Subcutaneous abdominal adipose tissue (tissue), 5 donors: ENCODE results near the gene LAMC3.

ENCODE experiments used
- H3K27ac ChIP-seq: one replicate; pipeline ENCODE4 v1.7.0; 2013; ENCODE audit warnings: low read depth, mild to moderate bottlenecking, inconsistent platforms, low read length, moderate library complexity
- H3K27me3 ChIP-seq, 5 donors: one replicate each; pipeline ENCODE4 v1.7.0; 2013; ENCODE audit warnings: low read length in 5 of 5, inconsistent platforms in 1 of 5; ENCODE audit not compliant: control insufficient read depth in 5 of 5, insufficient read depth in 4 of 5
- H3K36me3 ChIP-seq, 5 donors: one replicate each; pipeline ENCODE4 v1.7.0; 2013; ENCODE audit warnings: low read length in 5 of 5; ENCODE audit not compliant: control insufficient read depth in 5 of 5, insufficient read depth in 5 of 5
- H3K4me1 ChIP-seq, 5 donors: one replicate each; pipeline ENCODE4 v1.7.0; 2013; ENCODE audit warnings: low read length in 5 of 5, mild to moderate bottlenecking in 3 of 5, moderate library complexity in 1 of 5; ENCODE audit not compliant: control insufficient read depth in 5 of 5, insufficient read depth in 5 of 5
- H3K4me3 ChIP-seq, 5 donors: one replicate each; pipeline ENCODE4 v1.7.0; 2013; ENCODE audit warnings: low read length in 5 of 5, low read depth in 1 of 5
- H3K9ac ChIP-seq, 5 donors: one replicate each; pipeline ENCODE4 v1.7.0; 2013; ENCODE audit warnings: low read length in 5 of 5, mild to moderate bottlenecking in 4 of 5, moderate library complexity in 3 of 5
- H3K9me3 ChIP-seq, 5 donors: one replicate each; pipeline ENCODE4 v1.7.0; 2013; ENCODE audit warnings: low read length in 5 of 5; ENCODE audit not compliant: control insufficient read depth in 5 of 5
- donor health status: healthy.
- donor health status: healthy.
- donor health status: healthy.
- donor health status: healthy.
- donor health status: healthy.

Gene LAMC3

DNA sequence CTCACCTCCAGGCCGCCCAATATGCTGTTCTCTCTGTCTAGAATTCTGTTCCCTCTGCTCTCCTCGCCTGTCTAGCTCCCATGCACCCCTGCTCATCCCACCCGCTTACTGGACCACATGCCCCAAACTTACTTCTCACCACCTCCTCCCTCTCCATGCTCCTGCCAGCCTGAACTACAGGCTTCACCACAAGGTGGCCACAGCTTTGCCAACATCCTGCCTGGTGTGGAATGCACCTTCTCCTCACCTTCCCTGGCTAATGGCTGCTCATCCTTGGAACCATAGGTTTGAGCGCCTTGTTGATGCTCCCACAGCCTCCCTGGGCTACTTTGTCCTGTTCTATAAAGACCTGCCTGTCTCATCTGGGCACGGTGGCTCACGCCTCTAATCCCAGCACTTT lies 9.6 kb downstream of the LAMC3 start:
- Histone ChIP-seq H3K27ac (no peak overlapping the region), H3K9ac (no peak overlapping the region), H3K9me3 (peaks cover 5 to 9% (median 8%) of the 10 kb centered on the region in 5 donors), H3K4me1 (peaks cover 0 to 3% (median 0%) of the 10 kb centered on the region in 5 donors), H3K27me3 (peaks cover 10 to 33% (median 15%) of the 10 kb centered on the region in 5 donors), H3K4me3 (no peak overlapping the region), H3K36me3 (no peaks in the 10 kb centered on the region)

DNA sequence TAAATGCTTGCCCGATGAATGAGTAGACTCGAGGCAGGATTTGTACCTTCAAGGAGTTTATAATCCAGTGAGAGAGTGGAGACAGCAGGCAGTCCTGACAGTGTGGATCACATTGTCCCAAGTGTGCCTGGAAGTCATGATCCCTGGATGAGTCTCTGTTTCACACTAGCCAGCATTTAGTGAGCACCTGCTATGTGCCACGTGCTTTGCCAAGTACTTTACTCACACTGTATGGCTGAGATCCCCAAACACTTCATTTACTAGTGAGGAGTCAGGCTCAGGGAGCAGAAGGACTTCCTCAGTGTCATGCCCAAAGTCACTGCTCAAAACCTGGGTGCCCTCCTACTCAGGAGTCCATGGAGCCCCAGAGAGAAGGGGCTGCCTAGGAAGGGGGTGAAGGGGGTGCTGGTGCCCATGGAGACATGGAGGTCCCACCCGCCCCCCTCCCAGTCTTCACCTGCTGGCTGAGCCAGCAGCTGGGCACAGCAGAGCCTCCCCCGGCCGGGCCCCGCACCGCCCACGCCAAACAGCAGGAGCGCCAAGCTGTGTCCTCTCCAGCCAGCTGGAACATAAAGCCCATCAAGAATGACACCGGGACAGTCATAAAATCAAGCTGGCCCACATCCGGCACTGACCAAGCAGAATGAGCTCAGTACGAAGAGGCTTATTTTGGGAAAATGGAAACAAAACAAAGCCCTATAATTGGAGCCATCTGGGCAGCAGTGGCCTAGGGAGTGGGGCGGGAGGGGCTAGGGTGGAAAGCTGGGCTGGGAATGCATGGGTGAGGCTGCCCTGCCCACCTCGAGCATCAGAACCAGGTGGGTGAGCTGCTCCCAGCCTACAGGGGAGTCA lies 10.6 kb downstream of the LAMC3 start:
- no peak overlapping the region for H3K4me3 ChIP-seq
- H3K27ac ChIP-seq, result no peak overlapping the region

DNA sequence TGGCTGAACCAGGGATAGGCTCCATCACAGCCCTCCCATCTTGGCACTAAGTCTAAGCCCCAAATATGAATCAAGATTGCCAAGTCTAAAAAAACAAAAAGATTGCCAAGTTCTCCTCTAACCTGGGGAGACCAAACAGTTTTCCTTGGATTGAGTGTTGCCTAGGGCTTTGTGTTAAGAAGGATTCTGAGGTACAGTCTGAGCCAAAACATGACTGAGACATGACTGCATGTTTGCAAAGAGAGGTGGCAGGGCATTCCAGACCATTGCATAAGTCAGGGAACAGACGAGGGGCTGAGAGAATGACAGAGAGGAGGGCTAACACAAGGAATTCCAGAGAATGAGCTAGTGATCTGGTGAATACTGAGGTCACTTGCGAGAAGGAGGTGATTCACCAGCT lies 11.4 kb downstream of the LAMC3 start:
- Histone ChIP-seq H3K36me3 (no peaks in the 10 kb centered on the region), H3K9ac (no peak overlapping the region), H3K4me1 (no peaks in the 10 kb centered on the region), H3K27ac (no peak overlapping the region), H3K27me3 (peaks cover 5 to 21% (median 12%) of the 10 kb centered on the region in 5 donors), H3K4me3 (no peak overlapping the region), H3K9me3 (peaks cover 5 to 9% (median 8%) of the 10 kb centered on the region in 5 donors)

More for the DNA sequence above, 10.6 kb downstream of the LAMC3 start:
- Histone ChIP-seq H3K36me3 (no peaks in the 10 kb centered on the region), H3K27me3 (peaks cover 5 to 26% (median 13%) of the 10 kb centered on the region in 5 donors), H3K4me1 (no peaks in the 10 kb centered on the region), H3K9ac (no peak overlapping the region), H3K9me3 (peaks cover 5 to 9% (median 8%) of the 10 kb centered on the region in 5 donors)

DNA sequence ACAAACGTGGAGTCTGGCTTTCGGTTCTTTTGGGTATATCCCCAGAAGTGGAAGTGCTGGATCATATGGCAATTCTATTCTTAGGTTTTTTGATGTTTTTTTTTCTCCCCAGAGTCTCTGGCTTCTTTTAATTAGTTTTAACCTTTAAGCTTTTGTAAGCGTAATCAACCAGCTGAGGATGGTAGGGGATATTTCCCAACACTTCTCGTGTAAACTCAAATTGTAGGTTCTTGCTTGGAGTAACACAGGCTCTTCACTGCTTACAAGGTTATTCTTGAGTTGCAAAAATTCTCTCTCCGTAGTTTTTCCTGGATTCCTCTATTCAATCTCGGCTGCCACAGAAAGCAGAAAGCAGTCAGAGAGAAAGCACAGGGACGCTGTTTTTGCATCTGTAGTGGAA lies 11.9 kb downstream of the LAMC3 start:
- Histone ChIP-seq H3K9ac (no peak overlapping the region), H3K27me3 (peaks cover 5 to 21% (median 12%) of the 10 kb centered on the region in 5 donors), H3K9me3 (peaks cover 5 to 9% (median 8%) of the 10 kb centered on the region in 5 donors), H3K27ac (no peak overlapping the region), H3K4me3 (no peak overlapping the region), H3K4me1 (no peaks in the 10 kb centered on the region), H3K36me3 (no peaks in the 10 kb centered on the region)

DNA sequence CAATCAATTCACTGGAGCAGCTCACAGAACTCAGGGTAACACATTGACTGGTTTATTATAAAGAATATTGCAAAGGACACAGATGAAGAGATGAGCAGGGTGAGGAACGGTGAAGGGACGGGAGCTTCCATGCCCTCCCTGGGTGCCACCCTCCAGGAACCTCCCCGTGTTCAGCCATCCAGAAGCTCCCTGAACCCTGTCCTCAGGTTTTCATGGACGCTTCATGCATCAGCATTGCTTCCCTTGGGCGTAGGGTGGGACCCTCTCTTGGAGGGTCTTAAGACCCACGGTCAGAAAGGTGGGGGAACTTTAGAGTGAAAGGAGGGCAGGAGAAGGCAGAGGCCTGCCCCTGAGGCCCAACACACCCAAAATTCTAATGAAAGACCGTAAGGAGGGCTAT lies 12.8 kb downstream of the LAMC3 start:
- peaks cover 5 to 9% (median 8%) of the 10 kb centered on the region in 5 donors for H3K9me3 ChIP-seq
- H3K27me3 ChIP-seq, result peaks cover 5 to 18% (median 11%) of the 10 kb centered on the region in 5 donors
- H3K4me3 ChIP-seq, result no peak overlapping the region
- no peak overlapping the region for H3K27ac ChIP-seq
- no peak overlapping the region for H3K9ac ChIP-seq
- no peaks in the 10 kb centered on the region for H3K4me1 ChIP-seq
- H3K36me3 ChIP-seq, result no peaks in the 10 kb centered on the region

DNA sequence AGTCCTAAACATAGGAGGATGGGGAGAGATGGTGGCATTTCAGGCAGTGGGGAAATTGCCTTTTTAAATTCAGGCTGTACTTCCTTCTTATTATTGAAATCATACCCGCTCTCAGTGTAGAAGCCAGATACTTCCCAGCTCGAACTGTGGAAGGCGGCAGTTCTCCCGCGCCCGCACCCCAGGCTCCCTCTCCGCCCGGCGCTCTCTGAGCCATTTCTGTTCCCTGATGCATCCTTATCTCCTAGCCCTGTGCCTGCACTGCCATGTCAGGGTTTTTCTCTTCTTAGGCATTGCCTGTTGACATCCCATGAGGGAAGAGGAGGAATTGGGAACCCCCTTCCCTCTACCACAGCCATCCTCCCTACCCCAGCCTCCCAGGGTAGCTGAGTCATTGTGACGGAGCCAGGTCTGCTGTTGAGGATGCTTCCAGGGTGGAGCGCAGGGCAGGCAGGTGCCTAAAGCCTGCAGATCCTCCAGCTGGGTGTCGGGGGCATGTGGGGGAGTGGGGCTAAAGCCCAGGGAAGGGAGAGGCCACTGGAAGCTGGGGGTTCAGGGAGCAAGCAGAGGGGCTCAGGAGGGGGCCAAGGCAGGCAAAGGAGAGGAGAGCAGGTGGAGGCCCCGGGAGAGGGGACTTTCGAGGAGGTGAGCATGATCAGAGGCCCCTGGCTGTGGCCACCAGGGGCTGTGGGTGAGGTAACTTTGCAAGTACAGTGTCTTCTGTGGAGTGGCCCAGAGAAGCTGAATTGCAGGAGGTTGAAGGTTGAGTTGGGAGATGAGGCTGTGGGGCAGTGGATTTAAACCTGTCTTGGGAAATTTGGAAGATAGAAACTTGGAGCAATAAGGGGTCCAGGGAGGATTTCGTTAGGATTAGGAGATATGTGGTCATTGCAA lies 16.2 kb downstream of the LAMC3 start:
- H3K4me3 ChIP-seq, result no peak overlapping the region
- H3K27me3 ChIP-seq, result peaks cover 0 to 15% (median 4%) of the 10 kb centered on the region in 5 donors
- no peaks in the 10 kb centered on the region for H3K36me3 ChIP-seq
- H3K27ac ChIP-seq, result no peak overlapping the region
- peaks cover 4 to 5% (median 5%) of the 10 kb centered on the region in 5 donors for H3K9me3 ChIP-seq
- no peaks in the 10 kb centered on the region for H3K4me1 ChIP-seq
- no peak overlapping the region for H3K9ac ChIP-seq

DNA sequence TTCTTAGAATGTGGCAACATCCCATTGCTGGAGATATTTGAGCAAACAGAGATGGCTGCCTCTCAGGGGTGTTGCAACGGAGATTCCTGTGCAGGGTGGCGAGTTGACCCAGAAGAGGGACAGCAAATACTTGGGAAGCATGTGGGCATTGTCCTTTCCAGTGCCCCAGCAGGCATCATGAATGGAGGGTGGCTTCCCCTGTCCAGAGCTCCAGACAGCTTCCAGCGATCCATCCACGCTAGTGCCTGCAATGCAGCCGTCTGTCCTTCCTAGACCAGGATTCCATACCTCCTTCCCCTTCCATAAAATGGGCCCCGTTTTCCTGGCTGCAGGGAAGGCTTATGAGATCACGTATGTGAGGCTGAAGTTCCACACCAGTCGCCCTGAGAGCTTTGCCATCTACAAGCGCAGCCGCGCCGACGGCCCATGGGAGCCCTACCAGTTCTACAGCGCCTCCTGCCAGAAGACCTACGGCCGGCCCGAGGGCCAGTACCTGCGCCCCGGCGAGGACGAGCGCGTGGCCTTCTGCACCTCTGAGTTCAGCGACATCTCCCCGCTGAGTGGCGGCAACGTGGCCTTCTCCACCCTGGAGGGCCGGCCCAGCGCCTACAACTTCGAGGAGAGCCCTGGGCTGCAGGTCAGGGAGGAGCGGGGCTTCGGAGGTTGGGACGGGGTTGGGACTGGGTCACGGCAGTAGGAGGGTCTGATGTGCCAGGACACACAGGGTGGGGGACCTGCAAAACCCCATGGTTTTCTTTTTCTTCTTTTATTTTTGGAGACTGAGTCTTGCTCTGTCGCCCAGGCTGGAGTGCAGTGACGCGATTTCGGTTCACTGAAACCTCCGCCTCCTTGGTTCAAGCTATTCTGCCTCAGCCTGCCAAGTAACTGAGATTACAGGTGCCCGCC lies 17.2 kb downstream of the LAMC3 start:
- Histone ChIP-seq H3K9ac (no peak overlapping the region), H3K4me3 (no peak overlapping the region), H3K36me3 (no peaks in the 10 kb centered on the region), H3K27me3 (peaks cover 0 to 13% (median 4%) of the 10 kb centered on the region in 5 donors), H3K9me3 (no peaks in the 10 kb centered on the region), H3K27ac (no peak overlapping the region), H3K4me1 (no peaks in the 10 kb centered on the region)

DNA sequence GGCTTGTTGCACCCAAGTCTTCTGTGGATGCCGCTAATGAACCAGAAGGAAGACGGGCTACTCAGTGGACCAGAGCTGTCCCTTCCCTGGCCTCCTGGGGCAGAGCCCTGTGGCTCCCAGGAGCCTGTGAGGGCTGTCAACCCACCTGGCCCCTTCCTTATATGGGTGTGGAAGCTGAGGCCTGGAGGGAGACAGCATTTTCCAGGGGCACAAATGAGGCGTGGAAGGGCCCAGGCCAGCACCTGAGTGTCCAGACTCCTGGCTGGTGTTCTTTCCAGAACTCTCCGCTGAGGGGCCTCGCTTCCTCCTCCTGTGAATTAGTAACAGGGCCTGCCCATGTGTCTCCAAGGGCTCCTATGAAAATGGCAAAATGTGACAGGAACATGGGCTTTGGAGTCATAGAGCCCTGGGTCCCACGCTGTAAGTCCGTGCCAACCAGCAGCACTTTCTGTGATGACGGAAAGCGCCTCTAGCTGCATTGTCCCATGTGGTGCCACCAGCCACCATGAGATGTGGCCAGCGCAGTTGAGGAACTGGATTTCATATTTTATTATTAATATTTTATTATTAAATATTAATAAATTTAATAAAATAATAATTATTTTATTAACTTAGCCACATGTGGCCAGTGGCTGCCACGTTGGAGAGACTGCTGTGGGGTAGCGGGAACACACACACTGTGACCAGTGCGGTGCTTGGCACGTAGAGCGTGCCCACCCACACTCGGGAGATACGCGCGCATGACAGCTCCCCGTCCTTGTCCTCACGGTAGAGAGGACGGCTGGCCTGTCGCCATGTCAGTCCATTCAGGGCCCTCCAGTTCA lies 18.3 kb downstream of the LAMC3 start:
- Histone ChIP-seq H3K27me3 (peaks cover 0 to 13% (median 3%) of the 10 kb centered on the region in 5 donors), H3K9ac (no peak overlapping the region), H3K4me3 (no peak overlapping the region), H3K9me3 (no peaks in the 10 kb centered on the region), H3K36me3 (no peaks in the 10 kb centered on the region), H3K4me1 (no peaks in the 10 kb centered on the region), H3K27ac (no peak overlapping the region)

DNA sequence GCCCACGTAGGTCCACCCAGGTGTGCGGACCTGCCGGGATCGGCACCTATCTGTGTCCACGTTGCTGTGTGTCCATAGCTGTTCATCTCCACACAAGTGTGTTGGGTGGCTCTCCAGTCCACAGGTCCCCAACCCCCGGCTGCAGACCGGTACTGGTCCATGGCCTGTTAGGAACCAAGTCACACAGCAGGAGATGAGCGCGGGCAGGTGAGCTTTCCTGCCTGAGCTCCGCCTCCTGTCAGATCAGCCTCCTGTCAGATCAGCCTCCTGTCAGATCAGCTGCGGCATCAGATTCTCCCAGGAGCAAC lies 18.9 kb downstream of the LAMC3 start:
- Histone ChIP-seq H3K4me3 (no peak overlapping the region), H3K9ac (no peak overlapping the region), H3K27me3 (peaks cover 0 to 13% (median 3%) of the 10 kb centered on the region in 5 donors), H3K4me1 (no peaks in the 10 kb centered on the region), H3K36me3 (no peaks in the 10 kb centered on the region), H3K27ac (no peak overlapping the region), H3K9me3 (no peaks in the 10 kb centered on the region)
